ENCODE measurements around the gene YBX3.

Gene YBX3

DNA sequence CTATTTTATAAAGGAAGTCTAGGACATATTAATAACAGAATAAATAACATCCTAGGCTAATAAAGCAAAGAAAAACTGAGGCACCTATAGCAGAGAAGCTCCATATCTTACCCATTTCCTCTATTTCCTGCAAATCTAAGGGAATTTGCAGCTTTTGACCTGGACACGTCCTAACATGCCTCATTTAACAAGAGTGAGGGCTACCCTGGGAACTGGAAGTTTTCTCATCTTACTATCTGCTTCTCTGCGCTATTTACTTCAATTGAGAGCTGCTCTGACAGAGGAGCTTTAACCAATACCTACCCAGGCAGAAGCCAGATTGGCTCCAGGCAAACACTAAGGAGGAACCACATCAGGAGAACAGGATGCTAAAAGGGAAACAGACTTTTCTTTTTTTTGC, 5.7 kb downstream of the YBX3 start:
- FAIRE-seq: no peak

DNA sequence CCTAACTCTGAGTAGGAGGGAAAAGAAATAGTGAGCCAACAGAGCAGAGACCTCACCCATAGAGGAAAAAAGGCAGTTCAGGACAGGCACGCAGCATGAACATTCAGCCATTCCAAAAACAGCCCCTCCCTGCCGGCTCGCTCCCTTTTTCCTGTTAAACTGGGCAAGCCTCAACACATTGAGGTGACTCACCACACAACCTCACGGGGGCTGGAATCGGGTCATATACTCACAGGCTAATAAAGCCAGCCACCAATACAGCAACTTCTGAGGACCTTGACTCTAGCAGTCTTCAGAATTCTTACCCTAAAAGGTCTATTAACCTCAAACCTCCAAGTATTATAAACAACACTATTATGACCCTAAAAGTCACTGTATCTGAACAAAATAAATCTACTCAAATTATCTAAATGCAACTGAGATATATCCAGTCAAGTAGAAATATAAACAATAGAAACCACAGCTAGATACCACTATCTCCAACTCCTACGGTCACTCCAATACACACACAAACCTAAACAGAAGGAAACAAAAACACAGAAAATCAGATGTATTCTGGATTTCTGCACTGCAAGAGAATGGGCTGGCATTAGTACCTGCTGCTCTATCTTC, 6.3 kb downstream of the YBX3 start:
- FAIRE-seq (no peak), DNase-seq (ENCODE audit: insufficient read length, low spot score) (no peak)

More for the DNA sequence above, 5.7 kb downstream of the YBX3 start:
- TF ChIP-seq, protein P1, sequence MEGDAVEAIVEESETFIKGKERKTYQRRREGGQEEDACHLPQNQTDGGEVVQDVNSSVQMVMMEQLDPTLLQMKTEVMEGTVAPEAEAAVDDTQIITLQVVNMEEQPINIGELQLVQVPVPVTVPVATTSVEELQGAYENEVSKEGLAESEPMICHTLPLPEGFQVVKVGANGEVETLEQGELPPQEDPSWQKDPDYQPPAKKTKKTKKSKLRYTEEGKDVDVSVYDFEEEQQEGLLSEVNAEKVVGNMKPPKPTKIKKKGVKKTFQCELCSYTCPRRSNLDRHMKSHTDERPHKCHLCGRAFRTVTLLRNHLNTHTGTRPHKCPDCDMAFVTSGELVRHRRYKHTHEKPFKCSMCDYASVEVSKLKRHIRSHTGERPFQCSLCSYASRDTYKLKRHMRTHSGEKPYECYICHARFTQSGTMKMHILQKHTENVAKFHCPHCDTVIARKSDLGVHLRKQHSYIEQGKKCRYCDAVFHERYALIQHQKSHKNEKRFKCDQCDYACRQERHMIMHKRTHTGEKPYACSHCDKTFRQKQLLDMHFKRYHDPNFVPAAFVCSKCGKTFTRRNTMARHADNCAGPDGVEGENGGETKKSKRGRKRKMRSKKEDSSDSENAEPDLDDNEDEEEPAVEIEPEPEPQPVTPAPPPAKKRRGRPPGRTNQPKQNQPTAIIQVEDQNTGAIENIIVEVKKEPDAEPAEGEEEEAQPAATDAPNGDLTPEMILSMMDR (IDR thresholded peaks at IDR 0.05; ENCODE audit: insufficient read depth, missing control alignments): no peak
- DNase-seq (ENCODE audit: insufficient read length, low spot score): no peak

DNA sequence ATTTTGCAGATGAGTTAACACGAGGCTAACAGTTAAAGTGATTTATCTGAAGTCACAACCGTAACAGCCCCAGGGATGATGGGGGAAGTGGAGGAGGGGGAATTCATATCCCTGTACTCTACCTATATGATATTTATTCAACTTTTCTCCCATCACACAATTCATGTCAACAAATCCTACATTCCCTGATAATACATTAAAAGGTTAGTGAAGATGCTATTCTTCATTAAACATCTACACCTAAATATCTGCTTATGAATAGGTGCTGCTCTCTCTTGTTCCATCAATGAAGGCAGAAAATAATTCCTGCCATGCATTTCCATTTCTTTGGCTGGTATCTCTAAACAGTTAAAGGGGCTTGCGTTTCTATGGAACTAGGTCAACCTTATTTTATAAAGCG, 6.8 kb downstream of the YBX3 start:
- TF ChIP-seq, protein P1 (IDR thresholded peaks at IDR 0.05; ENCODE audit: insufficient read depth, missing control alignments): no peak
- DNase-seq (ENCODE audit: insufficient read length, low spot score): no peak
- no peak for FAIRE-seq

More for the DNA sequence above, 6.3 kb downstream of the YBX3 start:
- TF ChIP-seq, protein P1 (IDR thresholded peaks at IDR 0.05; ENCODE audit: insufficient read depth, missing control alignments): no peak

DNA sequence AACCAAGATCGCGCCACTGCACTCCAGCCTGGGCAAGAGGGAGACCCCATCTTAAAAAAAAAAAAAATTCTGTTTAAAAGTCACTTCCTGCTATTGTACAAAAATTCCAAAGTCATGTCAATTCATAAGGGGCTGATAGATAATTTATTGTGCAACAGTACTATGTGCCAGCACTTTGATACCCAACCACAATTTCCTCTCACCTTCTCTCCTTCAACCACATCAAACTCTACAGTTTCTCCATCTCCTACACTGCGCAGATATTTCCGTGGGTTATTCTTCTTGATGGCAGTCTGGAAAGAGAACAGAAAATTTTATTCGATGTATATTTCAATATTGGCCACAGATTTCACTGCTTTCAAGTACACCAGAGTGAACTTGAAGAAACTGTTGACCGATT, 7.6 kb downstream of the YBX3 start:
- DNase-seq (ENCODE audit: insufficient read length, low spot score) (no peak), FAIRE-seq (no peak)
- TF ChIP-seq, protein P1 (IDR thresholded peaks at IDR 0.05; ENCODE audit: insufficient read depth, missing control alignments): no peak

DNA sequence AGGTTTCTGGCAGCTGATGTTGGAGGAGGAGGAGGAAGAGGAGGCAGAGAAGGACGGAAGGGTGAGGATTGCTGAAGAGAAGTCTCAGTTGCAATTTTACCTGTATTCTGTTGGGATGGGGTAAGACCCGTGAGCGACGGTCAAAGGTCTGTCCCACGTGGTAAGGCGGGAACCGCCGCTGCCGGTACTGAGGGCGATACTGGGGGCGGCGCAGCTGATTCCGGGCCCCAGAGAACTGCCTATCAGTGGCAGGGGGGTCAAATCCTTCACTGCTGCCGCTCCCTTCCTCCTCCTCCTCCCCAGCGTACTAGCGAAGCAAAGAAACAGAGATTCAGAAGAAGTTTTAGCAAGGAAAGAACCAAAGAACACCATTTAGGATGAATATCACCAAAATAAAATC, 13.3 kb downstream of the YBX3 start:
- FAIRE-seq (no peak), DNase-seq (ENCODE audit: insufficient read length, low spot score) (no peak)
- TF ChIP-seq, protein P1 (IDR thresholded peaks at IDR 0.05; ENCODE audit: insufficient read depth, missing control alignments): no peak

DNA sequence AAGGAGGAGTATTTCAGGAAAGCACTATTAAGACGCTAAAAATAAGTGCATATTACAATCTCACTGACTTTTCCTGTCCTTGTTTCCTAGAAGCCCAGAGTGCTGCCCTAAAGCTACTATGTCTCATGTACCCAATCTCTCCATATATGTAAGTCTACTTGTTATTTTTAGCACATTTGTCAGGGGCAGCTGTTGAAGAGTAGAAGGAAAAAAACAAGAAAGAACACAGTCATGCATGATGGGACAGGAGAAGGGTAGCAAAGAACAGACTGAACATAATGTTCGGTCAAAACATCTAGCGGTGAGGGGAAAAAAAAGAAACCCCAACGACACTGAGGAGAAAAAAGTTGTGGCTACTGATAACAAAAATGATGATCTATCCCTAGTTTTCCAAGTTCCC, 14.3 kb downstream of the YBX3 start:
- TF ChIP-seq, protein P1 (IDR thresholded peaks at IDR 0.05; ENCODE audit: insufficient read depth, missing control alignments): no peak
- DNase-seq (ENCODE audit: insufficient read length, low spot score): no peak
- no peak for FAIRE-seq

DNA sequence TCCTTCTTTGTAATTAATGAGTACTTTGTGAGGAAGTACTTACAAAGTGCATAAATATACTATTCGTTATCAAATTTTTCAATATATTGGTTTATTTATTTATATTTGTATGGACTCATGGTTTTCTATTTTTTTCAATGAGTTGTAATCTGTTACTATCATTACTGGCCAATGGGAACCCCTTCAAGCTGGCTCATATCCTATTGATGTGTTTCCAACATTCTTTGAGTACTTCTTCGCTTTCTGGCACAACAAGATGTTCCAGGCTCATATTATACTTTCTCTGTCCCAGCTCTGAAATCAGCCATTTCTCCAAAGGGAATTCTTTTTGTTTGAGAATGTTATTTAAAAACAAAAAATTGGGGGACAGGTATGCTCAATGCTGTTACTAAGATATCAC, 17.5 kb downstream of the YBX3 start:
- TF ChIP-seq, protein P1 (IDR thresholded peaks at IDR 0.05; ENCODE audit: insufficient read depth, missing control alignments): no peak
- FAIRE-seq (no peak), DNase-seq (ENCODE audit: insufficient read length, low spot score) (no peak)
